Inferior parietal cortex (tissue), 1 donor: ENCODE measurements around the gene DNAI4.

Source experiments
- DNase-seq: peaks from one replicate; pipeline ENCODE4 v3.0.0-alpha.2; 2016; ENCODE audit errors: extremely low spot score

The DNAI4 gene

GRCh38 chr1:66764994-66765578 lies 159.6 kb downstream of the DNAI4 start:
- DNase-seq, result peak; percentile 85
